Colonic mucosa (tissue), 4 donors: ENCODE measurements around the gene MTUS2. TPM values are rescaled to one million over a fixed set of nuclear protein-coding genes. Genes with fewer than 3 reads are reported as not detected.

Source experiments
- DNase-seq: peaks from one replicate; pipeline ENCODE4 v3.0.0-alpha.2; 2020
- H3K27ac ChIP-seq: fragments of 200-600 bp; one replicate; pipeline ENCODE4 v1.8.0; 2021
- H3K27me3 ChIP-seq: fragments of 200-600 bp; one replicate; pipeline ENCODE4 v1.8.0; 2021
- H3K36me3 ChIP-seq: fragments of 200-600 bp; one replicate; pipeline ENCODE4 v1.8.0; 2021
- H3K4me1 ChIP-seq: fragments of 200-600 bp; one replicate; pipeline ENCODE4 v1.8.0; 2021; ENCODE audit warnings: mild to moderate bottlenecking
- H3K4me3 ChIP-seq: fragments of 200-600 bp; one replicate; pipeline ENCODE4 v1.8.0; 2021
- H3K9ac ChIP-seq, 2 donors: one replicate each; pipeline ENCODE4 v1.7.0; 2013; ENCODE audit warnings: control low read depth in 2 of 2, low read depth in 2 of 2, low read length in 2 of 2
- H3K9me3 ChIP-seq: fragments of 200-600 bp; one replicate; pipeline ENCODE4 v1.8.0; 2021
- intact Hi-C: fragments of 100-400 bp; cut with DNase I; formaldehyde crosslinking; loops from one replicate; pipeline ENCODE4 v1.14.1; 2022
- total RNA-seq, 2 donors: library from RNA; stranded (reverse); fragmentation: NEBNext Ultra II Directional in 1 of 2; extraction: Animal tissue kit (Norgen Biotek cat#: 25700) in 1 of 2; gene quantifications; one replicate each; pipeline ENCODE4 v1.2.1, GENCODE V29; 2021
- TF ChIP-seq, protein P1 (sequence below): fragments of 200-600 bp; IDR thresholded peaks from one replicate; pipeline ENCODE4 v1.8.0; 2022; ENCODE audit warnings: antibody characterized with exemption, mild to moderate bottlenecking
- donor health status: healthy.
- donor health status: DM: no; HTN: no; CAD: no.
- donor health status: DM: no; HTN: no; CAD: no.

MTUS2 gene
- total RNA-seq, 2 donors from 2014 or later = 0.11 to 0.40 TPM

DNA sequence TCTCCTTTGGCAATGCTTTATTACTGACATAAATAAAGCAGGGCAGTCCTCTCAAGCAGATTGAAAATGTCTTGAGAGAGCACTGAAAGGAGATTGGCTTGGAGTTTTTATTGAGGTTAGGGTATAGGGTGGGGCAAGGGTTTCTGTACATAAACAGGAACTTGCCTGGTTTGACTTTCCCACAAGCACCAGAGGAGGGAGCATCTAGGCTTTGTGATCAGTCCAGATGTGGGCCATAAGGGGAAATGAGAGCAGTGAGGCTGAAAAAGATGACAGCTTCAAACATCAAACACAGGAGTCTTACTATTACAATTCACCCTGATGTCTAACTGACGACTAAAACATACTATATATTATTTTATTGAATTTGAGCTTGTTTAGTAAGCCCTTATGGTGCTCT is 260.9 kb downstream of the MTUS2 start:
- Histone ChIP-seq H3K36me3 (no peaks in the 10 kb centered on the region), H3K27me3 (no peaks in the 10 kb centered on the region), H3K27ac (no peak overlapping the region), H3K4me1 (no peaks in the 10 kb centered on the region), H3K4me3 (no peak overlapping the region), H3K9ac (no peak overlapping the region), H3K9me3 (no peaks in the 10 kb centered on the region)
- intact Hi-C loops = no loop called here
- no peak for DNase-seq
- TF ChIP-seq, protein P1, sequence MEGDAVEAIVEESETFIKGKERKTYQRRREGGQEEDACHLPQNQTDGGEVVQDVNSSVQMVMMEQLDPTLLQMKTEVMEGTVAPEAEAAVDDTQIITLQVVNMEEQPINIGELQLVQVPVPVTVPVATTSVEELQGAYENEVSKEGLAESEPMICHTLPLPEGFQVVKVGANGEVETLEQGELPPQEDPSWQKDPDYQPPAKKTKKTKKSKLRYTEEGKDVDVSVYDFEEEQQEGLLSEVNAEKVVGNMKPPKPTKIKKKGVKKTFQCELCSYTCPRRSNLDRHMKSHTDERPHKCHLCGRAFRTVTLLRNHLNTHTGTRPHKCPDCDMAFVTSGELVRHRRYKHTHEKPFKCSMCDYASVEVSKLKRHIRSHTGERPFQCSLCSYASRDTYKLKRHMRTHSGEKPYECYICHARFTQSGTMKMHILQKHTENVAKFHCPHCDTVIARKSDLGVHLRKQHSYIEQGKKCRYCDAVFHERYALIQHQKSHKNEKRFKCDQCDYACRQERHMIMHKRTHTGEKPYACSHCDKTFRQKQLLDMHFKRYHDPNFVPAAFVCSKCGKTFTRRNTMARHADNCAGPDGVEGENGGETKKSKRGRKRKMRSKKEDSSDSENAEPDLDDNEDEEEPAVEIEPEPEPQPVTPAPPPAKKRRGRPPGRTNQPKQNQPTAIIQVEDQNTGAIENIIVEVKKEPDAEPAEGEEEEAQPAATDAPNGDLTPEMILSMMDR = no peak

DNA sequence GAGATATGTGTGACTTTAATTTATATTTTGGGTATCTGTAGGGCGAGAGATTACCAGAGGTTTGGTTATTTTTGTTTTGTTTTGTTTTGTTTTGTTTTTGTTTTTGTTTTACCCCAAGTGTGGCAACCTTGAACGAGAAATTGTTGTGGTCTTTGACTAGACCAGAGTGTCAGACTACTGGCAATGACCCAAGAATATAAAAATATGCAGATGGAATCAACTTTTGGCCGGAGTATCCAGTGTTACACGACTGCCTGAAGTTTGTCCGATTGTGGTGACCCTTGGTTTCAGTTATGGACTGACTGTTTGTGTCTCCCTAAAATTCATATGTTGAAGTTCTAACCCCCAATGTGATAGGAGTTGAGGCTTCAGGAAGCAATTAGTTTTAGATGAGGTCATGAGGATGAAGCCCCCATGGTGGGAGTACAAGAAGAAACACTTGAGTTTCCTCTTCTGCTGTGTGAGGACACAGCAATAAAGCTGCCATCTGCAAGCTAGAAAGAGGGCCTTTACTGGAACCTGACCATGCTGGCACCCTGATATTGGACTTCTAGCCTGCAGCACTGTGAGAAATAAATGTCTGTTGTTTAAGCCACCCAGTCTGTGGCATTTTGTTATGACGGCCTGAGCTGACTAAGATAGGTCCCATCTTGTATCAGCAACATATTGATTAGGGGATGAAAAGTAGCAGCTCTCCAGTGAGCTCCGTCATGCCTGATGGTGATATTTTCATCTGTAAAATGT is 261.7 kb downstream of the MTUS2 start:
- no peaks in the 10 kb centered on the region for H3K4me1 ChIP-seq
- no peak overlapping the region for H3K9ac ChIP-seq
- no peaks in the 10 kb centered on the region for H3K27me3 ChIP-seq
- DNase-seq = no peak
- H3K27ac ChIP-seq = no peak overlapping the region
- H3K4me3 ChIP-seq = no peak overlapping the region
- H3K36me3 ChIP-seq = no peaks in the 10 kb centered on the region
- H3K9me3 ChIP-seq = no peaks in the 10 kb centered on the region
- TF ChIP-seq, protein P1 = no peak
- intact Hi-C loops = no loop called here

DNA sequence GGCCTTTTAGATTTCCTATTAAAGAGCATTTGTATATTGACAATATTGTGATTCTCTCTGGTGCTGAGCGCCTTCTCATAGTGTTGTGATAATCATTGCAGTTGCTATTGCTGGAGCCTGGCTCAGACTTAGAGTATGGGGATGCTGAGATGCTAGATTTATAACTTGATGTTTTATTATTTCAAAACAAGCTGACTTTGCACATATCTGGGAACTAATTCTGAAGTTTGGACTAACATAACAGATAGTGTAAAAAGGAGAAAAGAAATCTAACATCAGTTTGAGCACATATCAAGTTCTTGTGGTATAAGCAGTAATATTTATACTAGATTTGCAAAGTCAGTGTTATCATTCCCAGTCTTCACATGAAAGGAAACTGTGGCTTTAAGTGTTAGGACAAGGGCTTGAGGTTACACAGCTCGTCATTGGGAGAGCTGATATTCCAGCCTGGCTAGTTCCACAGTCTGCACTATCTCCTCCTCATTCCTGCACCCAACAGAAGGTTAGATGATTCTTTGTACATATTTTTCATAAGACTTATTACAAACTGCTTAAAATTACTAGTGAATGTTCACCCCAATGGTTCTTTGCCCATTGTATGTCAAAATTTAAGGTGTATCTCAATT is 279.8 kb downstream of the MTUS2 start:
- H3K9me3 ChIP-seq = no peaks in the 10 kb centered on the region
- no peak overlapping the region for H3K27ac ChIP-seq
- intact Hi-C loops = no loop called here
- no peak overlapping the region for H3K4me3 ChIP-seq
- TF ChIP-seq, protein P1 = no peak
- H3K27me3 ChIP-seq = no peaks in the 10 kb centered on the region
- H3K9ac ChIP-seq = no peak overlapping the region
- no peaks in the 10 kb centered on the region for H3K4me1 ChIP-seq
- DNase-seq = no peak
- no peaks in the 10 kb centered on the region for H3K36me3 ChIP-seq

DNA sequence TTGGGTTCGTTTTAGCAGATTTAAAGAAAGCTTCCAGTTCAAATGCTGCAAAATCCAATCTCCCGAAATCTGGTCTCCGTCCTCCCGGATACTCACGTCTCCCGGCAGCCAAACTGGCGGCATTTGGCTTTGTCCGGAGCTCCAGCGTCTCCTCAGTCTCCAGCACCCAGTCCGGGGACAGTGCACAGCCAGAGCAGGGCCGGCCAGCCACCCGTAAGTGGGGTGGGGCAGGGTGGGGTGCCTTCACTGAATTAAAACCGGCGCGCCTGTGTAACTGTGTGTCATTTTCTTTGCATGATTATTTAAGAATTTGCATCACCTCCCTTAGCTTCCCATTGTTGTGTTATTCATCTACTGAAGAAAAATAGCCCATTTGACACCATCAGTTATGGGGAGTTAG is 280.6 kb downstream of the MTUS2 start:
- no peaks in the 10 kb centered on the region for H3K4me1 ChIP-seq
- no peak overlapping the region for H3K9ac ChIP-seq
- no peak for DNase-seq
- H3K4me3 ChIP-seq = no peak overlapping the region
- no peaks in the 10 kb centered on the region for H3K27me3 ChIP-seq
- no peaks in the 10 kb centered on the region for H3K9me3 ChIP-seq
- no peak overlapping the region for H3K27ac ChIP-seq
- H3K36me3 ChIP-seq = no peaks in the 10 kb centered on the region
- intact Hi-C loops = no loop called here
- TF ChIP-seq, protein P1 = no peak

DNA sequence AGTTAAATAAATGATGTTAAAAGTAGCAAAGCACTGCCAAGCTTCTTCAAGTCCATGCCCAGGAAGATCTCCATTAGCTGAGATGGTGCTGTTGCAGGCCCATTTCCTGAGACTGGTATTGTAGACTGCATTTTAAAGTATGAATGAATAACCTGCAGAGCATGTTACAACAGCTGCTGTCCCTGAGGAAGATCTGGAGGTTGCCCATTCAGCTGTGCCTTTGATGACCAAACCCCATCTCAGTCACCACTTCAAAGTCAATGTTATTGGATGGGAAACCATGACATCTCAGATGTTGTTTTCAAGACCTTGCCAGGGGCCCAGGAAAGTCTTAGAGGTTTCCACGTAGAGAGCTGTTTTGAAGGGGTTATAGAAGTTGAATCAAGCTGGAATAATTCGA is 281.3 kb downstream of the MTUS2 start:
- Histone ChIP-seq H3K4me1 (no peaks in the 10 kb centered on the region), H3K36me3 (no peaks in the 10 kb centered on the region), H3K9ac (no peak overlapping the region), H3K27ac (no peak overlapping the region), H3K4me3 (no peak overlapping the region), H3K9me3 (no peaks in the 10 kb centered on the region), H3K27me3 (no peaks in the 10 kb centered on the region)
- no peak for DNase-seq
- TF ChIP-seq, protein P1 = no peak
- intact Hi-C loops = no loop called here
